HG02852 (cell line): Measurements from ENCODE around the gene PSG4.
"Not testable (repeated sequence)": the region's sequence is repeated elsewhere in the genome, so short reads cannot be mapped to it uniquely, and the experiment has no call there.

Experiments used
- ATAC-seq: cut with Tn5 transposase; IDR thresholded peaks from one replicate; pipeline ENCODE4 v1.9.1; 2021; ENCODE audit warnings: mild to moderate bottlenecking, moderate library complexity; ENCODE audit not compliant: unreplicated experiment

PSG4 gene

DNA sequence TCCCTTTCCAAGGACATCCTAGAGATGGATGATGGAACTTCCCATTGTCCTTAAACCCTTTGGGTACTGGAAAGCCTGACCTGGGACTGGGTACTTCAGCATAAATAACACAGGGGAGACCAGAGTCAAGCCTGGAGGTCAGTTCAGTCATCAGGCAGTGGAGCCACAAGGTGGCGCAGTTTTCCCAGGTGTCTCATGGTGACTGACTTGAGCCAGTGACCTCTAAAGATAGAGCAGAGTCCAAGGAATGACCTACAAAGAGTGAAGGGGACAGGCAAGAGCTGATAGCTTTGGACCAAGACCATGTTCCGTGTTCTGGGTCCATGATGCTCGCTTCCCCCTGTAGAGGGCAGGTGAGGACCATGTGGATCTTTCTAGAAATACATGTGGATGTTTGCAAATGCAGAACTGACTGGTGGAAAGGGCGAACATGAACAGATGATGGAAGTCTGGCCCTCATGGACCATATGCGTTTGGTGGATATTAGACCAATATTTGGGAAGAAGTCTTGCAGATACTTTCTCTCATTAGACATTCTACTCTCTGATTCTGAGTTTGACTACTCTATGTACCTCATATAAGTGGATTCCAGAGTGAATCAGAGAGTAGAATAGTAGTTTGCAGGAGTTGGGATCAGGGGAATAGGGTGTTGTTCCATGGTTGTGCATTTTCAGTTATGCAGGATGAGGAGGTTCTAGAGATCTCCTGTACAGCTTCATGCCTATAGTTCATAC is 6.6 kb downstream of the PSG4 start:
- ATAC-seq, result not testable (repeated sequence)

- ATAC-seq, result not testable (repeated sequence)
Observed at GRCh38 chr19:43197666-43198397, 7.6 kb downstream of the PSG4 start.

DNA sequence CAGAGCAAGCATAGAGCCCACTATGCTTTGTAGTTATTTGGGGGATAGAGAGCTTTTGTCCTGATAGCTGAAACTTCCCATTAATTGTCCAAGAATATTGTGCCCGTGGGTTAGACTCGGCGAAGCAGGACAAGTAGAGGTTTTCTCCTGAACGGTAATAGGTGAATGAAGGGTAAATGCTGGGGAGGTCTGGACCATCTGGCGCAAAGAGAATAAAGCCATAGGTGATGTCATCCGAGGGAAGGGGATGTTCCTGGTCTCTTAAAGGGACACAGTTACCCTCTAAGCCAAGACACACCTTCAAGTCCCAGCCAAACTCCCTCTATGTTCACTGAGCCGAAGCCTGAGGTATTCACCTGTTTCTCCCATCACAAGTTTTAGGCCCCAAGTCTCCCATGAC is 11.0 kb downstream of the PSG4 start:
- not testable (repeated sequence) for ATAC-seq

- ATAC-seq, result not testable (repeated sequence)
Observed at GRCh38 chr19:43192381-43193155, 12.9 kb downstream of the PSG4 start.

- not testable (repeated sequence) for ATAC-seq
Observed at GRCh38 chr19:43188092-43188491, 17.3 kb downstream of the PSG4 start.

GRCh38 chr19:43186311-43186935 is 19.0 kb downstream of the PSG4 start, which contains the start of gene PSG5:
Gene PSG5 (minus strand): TSS chr19:43186536. CDS start chr19:43186405, 131 bp downstream.
- ATAC-seq, result not testable (repeated sequence)

- ATAC-seq, result not testable (repeated sequence)
Observed at GRCh38 chr19:43181869-43182771, 23.3 kb downstream of the PSG4 start.

DNA sequence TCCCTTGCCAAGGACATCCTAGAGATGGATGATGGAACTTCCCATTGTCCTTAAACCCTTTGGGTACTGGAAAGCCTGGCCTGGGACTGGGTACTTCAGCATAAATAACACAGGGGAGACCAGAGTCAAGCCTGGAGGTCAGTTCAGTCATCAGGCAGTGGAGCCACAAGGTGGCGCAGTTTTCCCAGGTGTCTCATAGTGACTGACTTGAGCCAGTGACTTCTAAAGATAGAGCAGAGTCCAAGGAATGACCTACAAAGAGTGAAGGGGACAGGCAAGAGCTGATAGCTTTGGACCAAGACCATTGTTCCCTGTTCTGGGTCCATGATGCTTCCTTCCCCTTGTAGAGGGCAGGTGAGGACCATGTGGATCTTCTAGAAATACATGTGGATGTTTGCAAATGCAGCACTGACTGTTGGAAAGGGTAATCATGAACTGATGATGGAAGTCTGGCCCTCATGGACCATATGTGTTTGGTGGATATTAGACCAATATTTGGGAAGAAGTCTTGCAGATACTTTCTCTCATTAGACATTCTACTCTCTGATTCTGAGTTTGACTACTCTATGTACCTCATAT is 25.8 kb downstream of the PSG4 start:
- ATAC-seq, result not testable (repeated sequence)

GRCh38 chr19:43178577-43178976 is 26.9 kb downstream of the PSG4 start:
- not testable (repeated sequence) for ATAC-seq

GRCh38 chr19:43165906-43166305 is 39.5 kb downstream of the PSG4 start:
- not testable (repeated sequence) for ATAC-seq

DNA sequence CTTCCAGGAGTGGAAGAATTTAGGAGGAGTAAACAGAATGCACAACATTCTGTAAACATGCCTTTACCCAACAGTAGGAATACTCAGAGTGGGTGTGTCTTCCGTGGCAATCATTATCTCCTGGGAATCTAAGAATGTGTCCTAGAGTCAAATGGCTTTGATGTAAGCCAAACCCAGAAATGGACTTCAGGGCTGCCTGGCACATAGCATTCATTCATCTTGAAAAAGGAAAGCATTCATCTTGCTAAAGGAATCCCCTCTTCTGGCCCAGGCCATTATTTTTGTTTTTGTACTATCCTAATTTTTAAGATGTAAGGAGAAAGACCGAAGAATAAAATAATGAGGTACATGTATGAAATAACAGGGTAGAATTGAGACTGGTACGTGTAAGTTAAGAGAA is 42.3 kb downstream of the PSG4 start:
- not testable (repeated sequence) for ATAC-seq

DNA sequence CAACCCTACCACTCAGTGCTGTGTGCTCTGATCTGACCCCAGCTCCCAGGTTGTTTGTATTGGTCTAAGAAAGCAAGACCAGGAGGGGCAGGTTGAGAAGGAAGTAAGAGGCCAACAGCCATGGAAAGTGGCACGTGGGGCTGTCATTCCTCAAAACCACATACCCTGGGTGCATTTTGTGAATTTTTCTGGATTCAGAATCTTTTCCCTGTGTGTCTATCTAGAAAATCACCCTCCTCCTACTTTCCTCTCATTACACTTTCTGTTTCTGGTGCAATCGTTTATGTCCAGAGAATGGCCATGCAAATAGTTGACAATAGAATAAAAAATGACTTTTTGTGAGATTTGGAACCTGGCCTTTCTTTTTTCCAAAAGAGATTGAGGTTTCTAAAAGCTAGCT is 43.2 kb downstream of the PSG4 start:
- ATAC-seq, result not testable (repeated sequence)

- ATAC-seq, result no peak
Observed at GRCh38 chr19:43152214-43152613, 53.2 kb downstream of the PSG4 start.

DNA sequence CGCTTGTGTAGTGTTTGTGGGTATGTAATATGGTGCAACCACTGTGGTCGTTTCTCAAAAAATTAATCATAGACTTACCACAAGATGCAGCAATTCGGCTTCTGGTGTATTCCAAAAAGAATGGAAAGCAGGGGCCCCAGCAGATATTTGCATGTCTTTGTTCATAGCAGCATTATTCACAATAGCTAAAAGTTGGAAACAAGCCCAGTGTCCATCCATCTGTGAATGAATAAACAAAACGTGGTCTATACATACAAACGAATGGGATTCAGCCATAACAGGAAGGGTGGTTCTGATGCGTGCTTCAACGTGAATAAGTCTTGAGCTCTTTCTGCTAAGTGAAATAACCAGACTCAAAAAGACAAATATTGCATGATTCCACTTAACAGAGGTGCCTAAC is 55.6 kb downstream of the PSG4 start:
- ATAC-seq, result not testable (repeated sequence)

GRCh38 chr19:43148233-43148632 is 57.2 kb downstream of the PSG4 start:
- ATAC-seq, result no peak
